GM23338 (cell line): ENCODE data around the gene DOCK3. TPM values are rescaled to one million over a fixed set of nuclear protein-coding genes. Genes with fewer than 3 reads are reported as not detected.
A peak's percentile ranks its signal among the peaks of the same experiment; 100 is the strongest.

Source experiments
- ATAC-seq: fragments of 200-7000 bp; cut with Tn5 transposase; 3 replicates; pipeline ENCODE4 v1.9.1; 2020
- DNase-seq: peaks from one replicate; pipeline ENCODE4 v3.0.0-alpha.2; 2015; ENCODE audit warnings: low spot score
- H2AFZ ChIP-seq: fragments of 200-600 bp; sonication (generic); 2 replicates; pipeline ENCODE4 v1.8.0; 2016; ENCODE audit warnings: antibody characterized with exemption, mild to moderate bottlenecking, moderate library complexity
- H3F3A ChIP-seq: fragments of 200-600 bp; sonication (generic); replicated peaks from 2 replicates; pipeline ENCODE4 v1.8.0; 2017; ENCODE audit warnings: antibody characterized with exemption, mixed run types, low read depth
- H3K27ac ChIP-seq: fragments of 200-600 bp; sonication (generic); 2 replicates; pipeline ENCODE4 v1.6.1; 2016; ENCODE audit warnings: low read depth
- H3K27me3 ChIP-seq: fragments of 200-600 bp; sonication (generic); 2 replicates; pipeline ENCODE4 v1.8.0; 2016; ENCODE audit warnings: mild to moderate bottlenecking, mixed run types, moderate library complexity; ENCODE audit not compliant: insufficient read depth
- H3K36me3 ChIP-seq: fragments of 200-600 bp; sonication (generic); 2 replicates; pipeline ENCODE4 v1.8.0; 2016; ENCODE audit warnings: mild to moderate bottlenecking; ENCODE audit not compliant: insufficient read depth
- H3K4me1 ChIP-seq: fragments of 200-600 bp; sonication (generic); 2 replicates; pipeline ENCODE4 v1.8.0; 2016; ENCODE audit warnings: mild to moderate bottlenecking, moderate library complexity; ENCODE audit not compliant: insufficient read depth
- H3K4me2 ChIP-seq: fragments of 200-600 bp; sonication (generic); 2 replicates; pipeline ENCODE4 v1.7.1; 2017; ENCODE audit warnings: mixed run types
- H3K4me3 ChIP-seq: fragments of 200-600 bp; sonication (generic); 2 replicates; pipeline ENCODE4 v1.6.1; 2016; ENCODE audit warnings: mixed run types
- H3K79me2 ChIP-seq: fragments of 200-600 bp; sonication (generic); replicated peaks from 2 replicates; pipeline ENCODE4 v1.8.0; 2017; ENCODE audit warnings: mild to moderate bottlenecking; ENCODE audit not compliant: insufficient read depth
- H3K9me2 ChIP-seq: fragments of 200-600 bp; sonication (generic); 2 replicates; pipeline ENCODE4 v1.8.0; 2017; ENCODE audit not compliant: insufficient read depth
- H4K20me1 ChIP-seq: fragments of 200-600 bp; sonication (generic); replicated peaks from 2 replicates; pipeline ENCODE4 v1.8.0; 2017; ENCODE audit warnings: mild to moderate bottlenecking; ENCODE audit not compliant: insufficient read depth
- H3K27ac Mint-ChIP-seq: 2 replicates; pipeline ENCODE4 v1.8.0; 2020; ENCODE audit warnings: inconsistent platforms, mild to moderate bottlenecking, moderate library complexity, mixed read lengths
- H3K27me3 Mint-ChIP-seq: 3 replicates; pipeline ENCODE4 v1.8.0; 2022; ENCODE audit warnings: low read depth, mild to moderate bottlenecking, moderate library complexity, mixed read lengths, inconsistent platforms; ENCODE audit not compliant: insufficient read depth, poor library complexity
- H3K36me3 Mint-ChIP-seq: 3 replicates; pipeline ENCODE4 v1.8.0; 2021; ENCODE audit warnings: low read depth, mild to moderate bottlenecking, inconsistent platforms, moderate library complexity, mixed read lengths
- H3K4me1 Mint-ChIP-seq: 3 replicates; pipeline ENCODE4 v1.8.0; 2020; ENCODE audit warnings: mild to moderate bottlenecking, inconsistent platforms, mixed read lengths
- H3K4me3 Mint-ChIP-seq: 3 replicates; pipeline ENCODE4 v1.8.0; 2021; ENCODE audit warnings: moderate library complexity, mild to moderate bottlenecking, inconsistent platforms, mixed read lengths
- H3K9me3 Mint-ChIP-seq: 3 replicates; pipeline ENCODE4 v1.8.0; 2020; ENCODE audit warnings: moderate library complexity, mild to moderate bottlenecking, inconsistent platforms, mixed read lengths
- CREB1 ChIP-seq: fragments of 250-450 bp; sonication (Bioruptor Pico); IDR thresholded peaks from 2 replicates; pipeline ENCODE4 v1.5.0; 2020; ENCODE audit warnings: low read depth, mild to moderate bottlenecking, moderate library complexity
- CTCF ChIP-seq, 2 experiments: fragments of 200-600 bp in 1 of 2; sonication (generic) in 1 of 2; conservative IDR thresholded peaks; 2 replicates each; pipeline versions ENCODE4 v1.5.1 to v1.6.1; 2016 to 2017; ENCODE audit warnings: antibody characterized with exemption in 2 of 2, low read depth in 2 of 2, mild to moderate bottlenecking in 2 of 2, moderate library complexity in 1 of 2
- ETS1 ChIP-seq: IDR thresholded peaks from 2 replicates; pipeline ENCODE4 v1.6.1; 2016; ENCODE audit warnings: antibody characterized with exemption
- EZH2 ChIP-seq: fragments of 200-600 bp; sonication (generic); IDR thresholded peaks from one replicate; pipeline ENCODE4 v1.8.0; 2017; ENCODE audit warnings: antibody characterized with exemption, mild to moderate bottlenecking, low read depth; ENCODE audit not compliant: unreplicated experiment
- NANOG ChIP-seq: IDR thresholded peaks from 2 replicates; pipeline ENCODE4 v1.6.1; 2016; ENCODE audit warnings: antibody characterized with exemption, borderline replicate concordance
- REST ChIP-seq: IDR thresholded peaks from one replicate; pipeline ENCODE4 v1.6.1; 2018; ENCODE audit warnings: antibody characterized with exemption; ENCODE audit not compliant: unreplicated experiment
- STAT1 ChIP-seq: IDR thresholded peaks from one replicate; pipeline ENCODE4 v1.6.1; 2016; ENCODE audit warnings: antibody characterized with exemption; ENCODE audit not compliant: unreplicated experiment
- ZNF114 ChIP-seq: fragments of 250-450 bp; sonication (Bioruptor Pico); IDR thresholded peaks from 2 replicates; pipeline ENCODE4 v1.5.0; 2020; ENCODE audit warnings: mild to moderate bottlenecking, moderate library complexity
- ZNF462 ChIP-seq: fragments of 250-450 bp; sonication (Bioruptor Pico); IDR thresholded peaks from 2 replicates; pipeline ENCODE4 v1.5.0; 2020; ENCODE audit warnings: mild to moderate bottlenecking, moderate library complexity
- polyA plus RNA-seq: library from polyadenylated mRNA; unstranded; fragments of >200 nt; fragmentation: Nextera tagmentation; extraction: Ambion mirVana; gene quantifications from 2 replicates; pipeline ENCODE4 v1.2.1, GENCODE V29; 2016
- total RNA-seq: library from RNA; depleted of rRNA; stranded (reverse); fragments of >200 nt; shearing (Covaris generic); gene quantifications from 2 replicates; pipeline ENCODE4 v1.2.3, GENCODE V29; 2014

DOCK3 gene
- total and polyA plus RNA-seq, 2 experiments from 2014 or later: 2.4 to 5.6 TPM

- H3K27ac ChIP-seq: no peak overlapping the region
- Mint-ChIP-seq H3K4me1 (peaks cover 37% of the 10 kb centered on the region), H3K4me3 (peak overlapping the region; percentile 85; the same call in 1 of the 3 replicates), H3K27me3 (peaks cover 18% of the 10 kb centered on the region), H3K36me3 (peaks cover 69% of the 10 kb centered on the region), H3K27ac (no peak overlapping the region), H3K9me3 (peaks cover 20% of the 10 kb centered on the region; the same call in 2 of the 3 replicates)
- no peaks in the 10 kb centered on the region for H3K27me3 ChIP-seq
- no peaks in the 10 kb centered on the region for H3K9me2 ChIP-seq
- no peak for DNase-seq
- H3K4me3 ChIP-seq: no peak overlapping the region
- peak overlapping the region; percentile 32; the same call in 1 of the 2 replicates for H3K4me2 ChIP-seq
- peaks cover 21% of the 10 kb centered on the region for H3F3A ChIP-seq
- no peak overlapping the region for H2AFZ ChIP-seq
- H3K36me3 ChIP-seq: peaks cover 20% of the 10 kb centered on the region
- H3K4me1 ChIP-seq: peaks cover 16% of the 10 kb centered on the region
- peaks cover 33% of the 10 kb centered on the region for H4K20me1 ChIP-seq
- H3K79me2 ChIP-seq: peaks cover 45% of the 10 kb centered on the region
- ATAC-seq: no peak
- TF ChIP-seq NANOG (no peak), STAT1 (no peak), ETS1 (no peak), REST (no peak), ZNF462 (CRISPR knock-in tag) (no peak), EZH2 (no peak), CREB1 (CRISPR knock-in tag) (no peak), ZNF114 (CRISPR knock-in tag) (no peak), CTCF (conservative IDR thresholded peaks at IDR 0.05; ENCODE audit: low read depth in 2 of 2) (no peak)
Measured at GRCh38 chr3:51394541-51394940, 719.8 kb downstream of the DOCK3 start.
